NCI-H1417 (cell line): Measurements from ENCODE around the gene MYCBP.
"Not testable (repeated sequence)": the region's sequence is repeated elsewhere in the genome, so short reads cannot be mapped to it uniquely, and the experiment has no call there.

Source experiments
- DNase-seq, 3 experiments: peaks; one replicate each; lab custom pipeline; 2025; lab: John Stamatoyannopoulos, UW

Gene MYCBP

GRCh38 chr1:38867208-38867607 lies 5.9 kb downstream of the MYCBP start:
- DNase-seq = no peak

GRCh38 chr1:38865112-38865715 lies 7.9 kb downstream of the MYCBP start:
- no peak for DNase-seq

GRCh38 chr1:38860454-38860795 lies 12.7 kb downstream of the MYCBP start:
- no peak for DNase-seq

DNA sequence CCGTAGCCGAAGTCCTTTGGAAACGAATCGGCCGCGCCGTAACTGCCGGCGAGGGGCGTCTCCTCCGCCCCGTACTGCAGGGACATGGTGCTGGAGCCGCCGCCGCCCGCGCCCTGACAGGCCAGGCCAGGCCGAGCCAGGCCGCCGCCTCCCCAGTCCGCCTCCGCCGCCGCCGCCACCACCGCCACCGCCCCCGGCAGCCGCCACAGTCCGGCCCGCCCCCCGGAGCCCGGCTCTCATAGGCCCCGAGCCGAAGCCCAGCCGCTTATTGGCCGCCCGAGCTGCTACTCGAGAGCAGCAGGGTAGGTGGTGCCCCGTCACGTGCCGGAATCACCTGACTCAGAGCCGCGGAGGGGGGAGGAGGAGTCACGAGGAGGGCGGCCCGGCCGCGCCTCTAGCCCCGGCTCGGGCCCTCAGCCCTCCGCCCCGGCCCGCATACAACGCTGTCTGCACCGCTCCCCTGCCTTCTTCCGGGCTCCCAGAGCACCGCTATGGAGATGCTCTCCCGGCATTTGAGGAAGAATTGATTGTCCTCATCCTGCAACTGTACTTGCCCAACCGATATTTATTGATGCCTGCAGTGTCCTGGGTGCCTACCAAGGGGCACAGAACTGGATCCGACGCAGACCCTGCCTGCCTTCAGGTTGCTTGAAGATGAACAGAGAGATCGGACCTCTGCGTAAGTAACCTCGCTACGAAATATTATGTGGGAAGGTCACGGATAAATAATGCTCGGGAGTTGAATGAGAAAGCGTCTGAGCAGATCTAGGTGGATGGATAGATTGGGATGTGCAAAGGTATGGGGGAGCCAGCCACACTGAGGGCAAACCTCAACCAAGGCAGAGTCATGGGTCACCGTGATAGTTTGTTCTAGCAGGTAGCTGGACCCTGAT lies 13.3 kb downstream of the MYCBP start, which contains the start of gene RRAGC:
Gene RRAGC, minus strand, starts transcription at position 212 of the 893 bp plus-strand sequence. Its CDS starts 126 bp downstream, at position 86.
- peak; percentile 96 to 97 (median 96) for DNase-seq

DNA sequence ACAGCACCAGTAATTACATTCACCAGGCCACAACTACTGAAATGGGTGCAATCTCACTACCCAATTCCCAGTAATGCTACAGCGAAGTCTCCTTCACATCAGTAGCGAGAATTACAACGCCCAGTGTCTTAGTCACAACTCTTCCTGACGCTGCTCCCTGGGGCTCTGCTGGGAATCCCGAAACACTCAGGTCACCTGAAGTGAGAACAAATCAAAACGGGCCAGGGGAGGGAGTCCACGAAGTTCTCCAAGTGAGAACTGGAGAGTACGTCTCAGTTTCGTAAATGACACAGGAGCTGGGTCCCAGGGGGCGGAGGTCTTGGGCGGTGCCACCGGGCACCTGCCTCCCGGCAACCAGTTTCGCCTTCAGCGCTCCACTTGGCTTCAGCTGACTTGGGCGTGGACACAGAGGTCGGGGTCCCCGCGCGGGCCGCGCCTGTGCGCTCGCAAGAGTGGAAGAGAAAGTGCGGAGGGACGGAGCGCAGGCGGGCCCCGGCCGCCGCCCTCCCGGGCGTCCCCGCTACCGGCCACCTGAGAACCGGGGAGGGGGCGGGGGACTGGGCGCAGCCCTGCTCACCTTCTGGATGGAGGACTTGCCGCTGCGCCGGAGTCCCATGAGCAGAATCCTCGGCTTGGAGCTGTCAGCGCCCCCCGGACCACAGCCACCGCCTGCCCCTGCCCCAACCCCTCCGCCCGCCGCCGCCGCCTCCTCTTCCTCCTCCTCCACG lies 14.2 kb downstream of the MYCBP start:
- DNase-seq = peak; percentile 44 to 70 (median 67)

GRCh38 chr1:38852780-38853179 lies 20.4 kb downstream of the MYCBP start:
- no peak for DNase-seq

- no peak for DNase-seq
These were observed 25.1 kb downstream of the MYCBP start for GRCh38 chr1:38848071-38848470.

- no peak for DNase-seq
These were observed 26.9 kb downstream of the MYCBP start for GRCh38 chr1:38846210-38846609.

GRCh38 chr1:38845088-38845487 lies 28.1 kb downstream of the MYCBP start:
- DNase-seq = not testable (repeated sequence)

DNA sequence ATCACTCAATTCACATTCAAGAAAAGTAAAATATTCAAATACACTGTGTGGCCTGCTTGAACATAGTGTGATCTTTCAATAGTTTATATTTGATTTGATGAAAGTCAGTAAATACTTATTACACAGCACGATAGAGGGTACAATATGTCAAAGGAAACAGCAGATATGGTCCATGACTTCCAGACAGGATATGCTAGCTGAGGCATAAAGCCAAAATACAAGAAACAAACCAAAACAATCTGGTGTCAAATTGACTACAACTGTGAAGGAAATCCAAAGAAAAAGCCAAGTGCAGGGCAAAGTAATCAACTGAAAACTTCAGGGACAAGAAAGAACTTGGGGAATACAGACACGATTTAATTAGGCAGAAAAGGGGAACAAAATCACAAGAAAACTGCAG lies 32.9 kb downstream of the MYCBP start:
- DNase-seq = no peak

GRCh38 chr1:38839363-38839762 lies 33.8 kb downstream of the MYCBP start:
- no peak for DNase-seq

DNA sequence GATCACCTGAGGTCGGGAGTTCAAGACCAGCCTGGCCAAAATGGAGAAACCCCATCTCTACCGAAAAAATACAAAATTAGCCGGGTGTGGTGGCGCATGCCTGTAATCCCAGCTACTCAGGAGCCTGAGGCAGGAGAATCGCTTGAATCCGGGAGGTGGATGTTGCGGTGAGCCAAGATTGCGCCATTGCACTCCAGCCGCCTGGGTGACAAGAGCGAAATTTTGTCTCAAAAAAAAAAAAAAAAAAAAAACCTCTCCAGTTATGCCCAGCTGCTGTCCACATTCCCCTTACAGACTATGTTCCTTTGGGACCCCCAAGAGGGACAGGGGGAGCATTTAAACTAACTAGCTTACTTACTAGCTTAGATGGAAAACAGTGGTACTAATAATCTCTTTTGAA lies 36.8 kb downstream of the MYCBP start:
- not testable (repeated sequence) for DNase-seq

DNA sequence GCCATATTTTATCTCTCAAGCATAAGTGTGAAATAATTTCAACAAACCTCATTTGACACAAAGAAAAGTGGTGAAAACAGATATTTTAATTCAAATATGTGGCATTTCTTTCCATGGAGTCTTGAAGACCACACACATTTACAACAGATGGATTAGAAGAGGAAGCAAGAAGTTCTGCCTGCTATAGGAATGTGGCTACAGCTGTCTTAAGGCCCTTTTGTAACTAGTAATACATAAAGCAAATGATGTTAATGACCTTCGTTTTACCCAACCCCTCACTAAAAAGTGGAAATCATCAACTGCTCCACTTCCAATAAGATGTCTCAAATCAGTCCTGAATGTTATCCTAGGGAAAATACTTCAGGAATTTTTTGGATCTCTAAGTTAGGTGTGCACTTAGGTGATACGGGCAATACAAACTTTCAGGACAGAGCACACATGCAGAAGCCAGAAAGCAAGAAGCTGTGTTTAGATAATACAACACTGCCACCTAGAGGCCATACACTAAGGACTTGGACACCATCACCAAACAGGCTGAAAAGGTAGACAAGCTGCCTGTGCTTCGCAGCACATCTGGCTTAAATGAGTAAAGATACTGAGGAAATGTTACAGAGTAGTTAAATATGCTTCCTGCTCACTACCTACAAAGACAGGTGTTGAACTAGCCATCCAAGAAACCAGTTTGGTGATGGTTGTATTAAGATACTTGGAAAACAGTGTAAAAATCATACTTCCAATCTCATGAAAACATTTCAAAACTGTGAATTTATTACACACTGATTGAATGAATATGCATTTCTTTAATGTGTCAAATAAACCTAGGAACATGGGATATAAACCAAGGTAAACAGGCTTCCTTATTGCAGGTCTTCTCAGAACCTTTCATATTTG lies 38.0 kb downstream of the MYCBP start:
- DNase-seq = peak; percentile 54 to 92 (median 86)

GRCh38 chr1:38834221-38834782 lies 38.8 kb downstream of the MYCBP start:
- no peak for DNase-seq

DNA sequence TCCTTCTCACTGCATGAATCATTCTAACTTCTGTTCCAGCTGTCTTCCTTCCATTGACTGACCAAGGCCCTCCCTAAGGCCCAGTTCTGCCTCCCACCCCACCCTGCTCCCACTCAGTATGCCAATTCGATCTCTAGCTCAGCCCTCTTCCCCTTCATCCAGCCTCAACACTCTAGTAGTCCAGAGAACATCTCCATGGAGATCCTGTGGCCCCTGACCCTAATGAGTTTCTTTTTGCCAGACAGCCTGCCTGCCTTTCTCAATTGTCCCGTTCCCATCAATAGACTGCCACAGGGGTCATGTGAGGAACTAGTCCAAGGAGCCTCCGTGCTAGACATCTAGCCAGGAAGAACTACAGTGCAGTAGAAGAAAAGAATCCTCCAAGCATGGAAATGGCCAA lies 40.0 kb downstream of the MYCBP start:
- no peak for DNase-seq

DNA sequence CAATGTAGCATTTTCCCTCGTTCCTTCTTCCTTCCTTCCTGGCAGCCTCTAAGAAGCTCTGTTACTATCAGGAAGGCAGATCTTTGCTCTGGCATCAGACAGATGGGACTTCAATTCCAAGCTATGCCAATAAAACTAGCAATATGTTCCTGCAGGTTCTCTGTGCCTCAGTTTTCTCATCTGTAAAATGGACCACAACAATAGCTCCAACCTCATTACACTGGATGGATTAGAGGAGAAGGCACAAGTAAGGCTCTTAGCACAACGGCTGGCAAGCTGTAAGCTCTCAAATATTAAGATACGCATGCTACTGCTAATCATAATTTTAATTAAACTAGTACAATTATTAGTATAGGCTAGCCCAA lies 40.8 kb downstream of the MYCBP start:
- no peak for DNase-seq

GRCh38 chr1:38831731-38832369 lies 41.3 kb downstream of the MYCBP start:
- DNase-seq = no peak

GRCh38 chr1:38829368-38829767 lies 43.8 kb downstream of the MYCBP start:
- DNase-seq = no peak

- peak in 2 of 3 experiments; percentile 16 to 24 for DNase-seq
These were observed 45.8 kb downstream of the MYCBP start for GRCh38 chr1:38827318-38827717.

- DNase-seq = no peak
These were observed 46.3 kb downstream of the MYCBP start for GRCh38 chr1:38826886-38827285.

DNA sequence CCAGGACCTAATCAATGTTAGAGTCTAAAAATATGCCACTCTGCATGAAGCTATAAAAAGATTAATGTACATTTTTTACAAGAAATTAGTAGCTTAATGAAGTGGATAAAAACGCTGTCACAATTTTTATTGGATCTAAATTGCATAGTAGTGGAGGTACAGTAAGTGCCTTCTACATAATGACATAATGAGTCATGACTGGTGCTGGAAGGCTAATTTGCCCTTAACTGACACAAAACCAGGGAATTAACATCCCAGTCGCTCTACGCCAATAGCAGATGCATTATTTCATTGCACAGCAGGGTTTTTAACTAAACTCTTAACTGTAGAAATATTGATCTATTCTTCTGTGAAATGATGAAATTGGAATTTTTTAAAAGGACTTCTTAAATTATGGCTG lies 46.9 kb downstream of the MYCBP start:
- peak in 2 of 3 experiments; percentile 52 to 91 for DNase-seq
